H1 (cell line): Measurements from ENCODE around the gene GNG5. TPM values are rescaled to one million over a fixed set of nuclear protein-coding genes. Genes with fewer than 3 reads are reported as not detected.

Experiments used
- CTCF ChIA-PET: fragments of 300-600 bp; sonication (Branson Sonifier 250); formaldehyde crosslinking; loops from one replicate; lab custom pipeline; 2021; ENCODE audit not compliant: partially characterized antibody; lab: Charles Lee
- POLR2A ChIA-PET: fragments of 300-600 bp; sonication (Branson Sonifier 250); formaldehyde crosslinking; loops from one replicate; lab custom pipeline; 2021; ENCODE audit warnings: inconsistent platforms; ENCODE audit not compliant: partially characterized antibody; lab: Charles Lee
- DNase-seq, 2 experiments: peaks; one replicate each; pipeline versions ENCODE4 v3.0.0 to v3.0.0-alpha.2; 2010 to 2022; ENCODE audit warnings: low spot score in 2 of 2, low read depth in 1 of 2, mixed read lengths in 1 of 2
- FAIRE-seq: peaks from 2 replicates; lab custom pipeline; 2011; peaks lifted over from hg19 to GRCh38; lab: Jason Lieb, UNC
- H2AFZ ChIP-seq: 2 replicates; pipeline ENCODE4 v1.8.1; 2012; ENCODE audit warnings: low read length, inconsistent platforms
- H2AK5ac ChIP-seq: 2 replicates; pipeline ENCODE4 v1.6.1; 2013; ENCODE audit warnings: low read depth, low read length
- H2BK120ac ChIP-seq: replicated peaks from 2 replicates; pipeline ENCODE3; 2013; ENCODE audit warnings: low read depth, low read length, inconsistent platforms
- H2BK12ac ChIP-seq: 2 replicates; pipeline ENCODE4 v1.6.1; 2013; ENCODE audit warnings: low read depth, low read length
- H2BK15ac ChIP-seq: 2 replicates; pipeline ENCODE4 v1.6.1; 2013; ENCODE audit warnings: low read length
- H2BK20ac ChIP-seq: 2 replicates; pipeline ENCODE4 v1.6.1; 2013; ENCODE audit warnings: low read length
- H2BK5ac ChIP-seq: 2 replicates; pipeline ENCODE4 v1.6.1; 2013; ENCODE audit warnings: low read depth, low read length
- H3K14ac ChIP-seq: 2 replicates; pipeline ENCODE4 v1.6.1; 2013; ENCODE audit warnings: inconsistent platforms; ENCODE audit not compliant: insufficient read length
- H3K18ac ChIP-seq: 2 replicates; pipeline ENCODE4 v1.6.1; 2013; ENCODE audit warnings: low read length; ENCODE audit errors: extremely low read depth
- H3K23ac ChIP-seq: 2 replicates; pipeline ENCODE4 v1.6.1; 2013; ENCODE audit warnings: inconsistent platforms; ENCODE audit not compliant: insufficient read length
- H3K23me2 ChIP-seq: 2 replicates; pipeline ENCODE4 v1.6.1; 2013; ENCODE audit warnings: low read depth, low read length
- H3K27ac ChIP-seq: 2 replicates; pipeline ENCODE4 v1.6.1; 2011; ENCODE audit warnings: low read depth, low read length, inconsistent platforms
- H3K27me3 ChIP-seq, 4 experiments: replicated peaks in 1 of 4; 1 replicate in 1 of 4; 2 replicates in 3 of 4; pipeline versions ENCODE4 v1.6.1 to v1.8.1; 2011 to 2013; ENCODE audit warnings: low read length in 3 of 4, mild to moderate bottlenecking in 3 of 4, inconsistent platforms in 2 of 4, mixed read lengths in 2 of 4, moderate library complexity in 1 of 4; ENCODE audit not compliant: control insufficient read depth in 3 of 4, insufficient read depth in 3 of 4; ENCODE audit errors: extremely low read depth in 1 of 4
- H3K36me3 ChIP-seq, 4 experiments: 2 replicates each; pipeline versions ENCODE4 v1.6.1 to v1.8.1; 2011 to 2013; ENCODE audit warnings: mild to moderate bottlenecking in 4 of 4, low read length in 3 of 4, moderate library complexity in 2 of 4, control low read depth in 1 of 4, inconsistent platforms in 1 of 4; ENCODE audit not compliant: insufficient read depth in 4 of 4, control insufficient read depth in 2 of 4
- H3K4ac ChIP-seq: replicated peaks from 2 replicates; pipeline ENCODE3; 2013; ENCODE audit warnings: low read length, low read depth, mixed read lengths, inconsistent platforms; ENCODE audit not compliant: insufficient read length
- H3K4me1 ChIP-seq, 4 experiments: replicated peaks in 1 of 4; 1 replicate in 1 of 4; 2 replicates in 3 of 4; pipeline versions ENCODE4 v1.6.1 to v1.8.1; 2011 to 2013; ENCODE audit warnings: low read length in 3 of 4, inconsistent platforms in 2 of 4, mixed read lengths in 1 of 4; ENCODE audit not compliant: insufficient read depth in 4 of 4, control insufficient read depth in 3 of 4
- H3K4me2 ChIP-seq, 2 experiments: 2 replicates each; pipeline versions ENCODE4 v1.6.1 to v1.8.1; 2011 to 2013; ENCODE audit warnings: low read depth in 2 of 2, low read length in 2 of 2, control low read depth in 1 of 2, inconsistent platforms in 1 of 2, mild to moderate bottlenecking in 1 of 2; ENCODE audit not compliant: insufficient read depth in 1 of 2
- H3K4me3 ChIP-seq, 4 experiments: fragments of 200-600, 300-600 bp in 1 of 4; sonication (generic), shearing (Covaris generic), sonication (Bioruptor Twin) in 1 of 4; 2 replicates each; pipeline versions ENCODE4 v1.5.1 to v1.8.1; 2011 to 2016; ENCODE audit warnings: low read length in 4 of 4, low read depth in 3 of 4, control low read depth in 2 of 4, inconsistent platforms in 2 of 4, mild to moderate bottlenecking in 2 of 4, mixed read lengths in 1 of 4, moderate library complexity in 1 of 4; ENCODE audit not compliant: insufficient read depth in 2 of 4; ENCODE audit errors: extremely low read depth in 1 of 4
- H3K56ac ChIP-seq: replicated peaks from 2 replicates; pipeline ENCODE3; 2013; ENCODE audit warnings: low read depth, mild to moderate bottlenecking, mixed read lengths, low read length, inconsistent platforms; ENCODE audit not compliant: insufficient read length
- H3K79me1 ChIP-seq: 2 replicates; pipeline ENCODE4 v1.6.1; 2013; ENCODE audit warnings: low read depth, low read length, control low read depth
- H3K79me2 ChIP-seq, 2 experiments: 2 replicates each; pipeline versions ENCODE4 v1.6.1 to v1.8.1; 2012 to 2013; ENCODE audit warnings: low read length in 2 of 2, mild to moderate bottlenecking in 2 of 2, inconsistent platforms in 1 of 2; ENCODE audit not compliant: insufficient read depth in 2 of 2, control insufficient read depth in 1 of 2
- H3K9ac ChIP-seq, 4 experiments: replicated peaks in 1 of 4; 1 replicate in 1 of 4; 2 replicates in 3 of 4; pipeline versions ENCODE4 v1.6.1 to v1.8.1; 2011 to 2013; ENCODE audit warnings: low read depth in 3 of 4, low read length in 3 of 4, control low read depth in 2 of 4, mild to moderate bottlenecking in 2 of 4, moderate library complexity in 2 of 4, inconsistent platforms in 1 of 4; ENCODE audit errors: extremely low read depth in 1 of 4
- H3K9me3 ChIP-seq, 2 experiments: 2 replicates each; pipeline versions ENCODE4 v1.6.1 to v1.8.1; 2012 to 2013; ENCODE audit warnings: mild to moderate bottlenecking in 2 of 2, moderate library complexity in 2 of 2, control low read depth in 1 of 2, inconsistent platforms in 1 of 2, low read depth in 1 of 2, low read length in 1 of 2, mixed read lengths in 1 of 2; ENCODE audit not compliant: insufficient read depth in 2 of 2
- H4K20me1 ChIP-seq, 2 experiments: replicated peaks in 1 of 2; 2 replicates each; pipeline versions ENCODE3 to v1.8.1; 2011 to 2013; ENCODE audit warnings: inconsistent platforms in 2 of 2, low read length in 2 of 2, mild to moderate bottlenecking in 1 of 2; ENCODE audit not compliant: insufficient read depth in 2 of 2, control insufficient read depth in 1 of 2
- H4K5ac ChIP-seq: 2 replicates; pipeline ENCODE4 v1.6.1; 2013; ENCODE audit warnings: low read length, low read depth, mixed read lengths, inconsistent platforms; ENCODE audit not compliant: insufficient read length
- H4K8ac ChIP-seq: 2 replicates; pipeline ENCODE4 v1.8.0; 2013; ENCODE audit warnings: mild to moderate bottlenecking, moderate library complexity, low read length, inconsistent platforms; ENCODE audit not compliant: insufficient read depth; ENCODE audit errors: extremely low read depth
- H4K91ac ChIP-seq: replicated peaks from 2 replicates; pipeline ENCODE3; 2013; ENCODE audit warnings: low read length, mixed read lengths, inconsistent platforms; ENCODE audit not compliant: insufficient read length
- JUND ChIP-seq: IDR thresholded peaks from 2 replicates; pipeline ENCODE4 v1.6.1; 2011; ENCODE audit warnings: mild to moderate bottlenecking, improper control_type of control experiment, low read length
- NRF1 ChIP-seq: IDR thresholded peaks from 2 replicates; pipeline ENCODE4 v1.6.1; 2011; ENCODE audit warnings: mild to moderate bottlenecking, low read depth, low read length, improper control_type of control experiment
- PHF8 ChIP-seq: fragments of 200-600 bp; sonication (generic); conservative IDR thresholded peaks from 2 replicates; pipeline ENCODE4 v1.7.1; 2012; ENCODE audit warnings: low read depth, mild to moderate bottlenecking, inconsistent platforms, low read length, moderate library complexity
- POU5F1 ChIP-seq: IDR thresholded peaks from 2 replicates; pipeline ENCODE4 v1.6.1; 2011; ENCODE audit warnings: low read depth, mild to moderate bottlenecking, low read length, moderate library complexity
- WGBS, 2 experiments: shearing (Covaris generic) in 1 of 2; methylation state at CpG; one replicate each; pipeline versions ENCODE4 v1.1.6 to v1.1.7; 2013 to 2015; ENCODE audit warnings: low lambda C conversion rate in 2 of 2, mixed read lengths in 2 of 2, inconsistent platforms in 1 of 2, low coverage in 1 of 2, missing lambda C conversion rate in 1 of 2; ENCODE audit not compliant: insufficient replicate concordance in 2 of 2, insufficient coverage in 1 of 2, insufficient read length in 1 of 2; ENCODE audit errors: extremely low coverage in 1 of 2, missing lambda C conversion rate in 1 of 2; 5-methylcytosine and 5-hydroxymethylcytosine counted together
- polyA plus RNA-seq, 7 experiments: library from polyadenylated mRNA; depleted of rRNA in 3 of 7; stranded (reverse) in 5 of 7; unstranded in 2 of 7; fragments of >200 nt in 5 of 7; fragments of 200-250 nt in 2 of 7; gene quantifications; 1 replicate in 5 of 7; 2 replicates in 1 of 7; 4 replicates in 1 of 7; pipeline versions ENCODE4 v1.2.1 to v1.2.3, GENCODE V29; 2011 to 2013; ENCODE audit warnings: missing spikeins in 2 of 7, mixed read lengths in 2 of 7
- total RNA-seq: library from RNA; stranded (reverse); fragmentation: NEBNext Ultra II Directional; extraction: Animal tissue kit (Norgen Biotek cat#: 25700); gene quantifications from 2 replicates; pipeline ENCODE4 v1.2.1, GENCODE V29; 2021

Gene GNG5
- total and polyA plus RNA-seq, 2 of the 8 experiments (the other 6 are each of a cell fraction or from before 2014, with no cell fraction given), result 94.0 to 104 TPM

DNA sequence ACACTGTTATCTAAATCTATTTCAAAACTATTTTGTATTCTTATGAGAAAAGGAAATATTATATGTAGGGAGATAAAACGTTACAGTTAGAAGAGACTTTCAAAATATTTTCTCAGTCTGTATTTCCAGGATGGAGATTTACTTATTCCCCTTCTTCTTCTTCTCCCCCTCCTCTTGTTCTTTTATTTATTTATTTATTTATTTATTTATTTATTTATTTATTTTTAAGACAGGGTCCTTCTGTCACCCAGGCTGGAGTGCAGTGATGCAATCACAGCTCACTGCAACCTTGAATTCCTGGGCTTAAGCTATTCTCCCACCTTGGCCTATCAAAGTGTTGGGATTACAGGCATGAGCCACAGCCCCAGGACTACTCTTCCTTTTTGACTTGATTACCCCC lies 30.2 kb downstream of the GNG5 start:
- H4K5ac ChIP-seq, result no peak overlapping the region
- peaks cover 3% of the 10 kb centered on the region; the same call in 1 of the 2 replicates for H3K23me2 ChIP-seq
- FAIRE-seq (no peak), DNase-seq (no peak)
- peaks cover 2 to 40% (median 23%) of the 10 kb centered on the region in 4 experiments for H3K27me3 ChIP-seq
- peaks cover 0 to 2% (median 0%) of the 10 kb centered on the region in 4 experiments; a peak in 2 of 8 replicates for H3K36me3 ChIP-seq
- H3K4me3 ChIP-seq, result no peak overlapping the region
- H2BK20ac ChIP-seq, result no peak overlapping the region
- no peak overlapping the region for H3K9ac ChIP-seq
- H2BK12ac ChIP-seq, result no peak overlapping the region
- H3K23ac ChIP-seq, result no peak overlapping the region
- WGBS, 2 experiments, result 64% methylated on average over 1 of the region's 1 CpG; no CpG with 5 or more reads in 1 of the 2 experiments
- no peak overlapping the region for H2BK15ac ChIP-seq
- H3K56ac ChIP-seq, result no peak overlapping the region
- H3K79me1 ChIP-seq, result no peaks in the 10 kb centered on the region; the same call in 1 of the 2 replicates
- no peak overlapping the region for H3K4me2 ChIP-seq
- H3K79me2 ChIP-seq, result peaks cover 3 to 18% of the 10 kb centered on the region in 2 experiments; a peak in 3 of 4 replicates
- H2BK5ac ChIP-seq, result no peak overlapping the region
- peaks cover 6 to 8% of the 10 kb centered on the region in 2 experiments; a peak in 3 of 4 replicates for H3K9me3 ChIP-seq
- no peak overlapping the region for H3K14ac ChIP-seq
- no peaks in the 10 kb centered on the region for H3K4me1 ChIP-seq
- H2AK5ac ChIP-seq, result no peak overlapping the region
- no peak overlapping the region for H3K18ac ChIP-seq
- H4K8ac ChIP-seq, result no peak overlapping the region
- H4K20me1 ChIP-seq, result no peaks in the 10 kb centered on the region
- H4K91ac ChIP-seq, result no peak overlapping the region
- ChIA-PET POLR2A (interaction anchor here (0.5 kb wide), 1 partner anchor 16 kb away, joined by 3 read pairs; no protein-coding TSS in a partner anchor), CTCF (interaction anchor here (0.9 kb wide), 1 partner anchor 24 kb away, joined by 3 read pairs; no protein-coding TSS in a partner anchor)
- TF ChIP-seq PHF8 (no peak), JUND (no peak), NRF1 (no peak), POU5F1 (no peak)
- H2BK120ac ChIP-seq, result no peak overlapping the region
- H3K27ac ChIP-seq, result no peak overlapping the region
- no peak overlapping the region for H3K4ac ChIP-seq
- H2AFZ ChIP-seq, result no peak overlapping the region
